ENCODE results near the gene FUT1.
A peak's percentile ranks its signal among the peaks of the same experiment; 100 is the strongest.

The FUT1 gene

DNA sequence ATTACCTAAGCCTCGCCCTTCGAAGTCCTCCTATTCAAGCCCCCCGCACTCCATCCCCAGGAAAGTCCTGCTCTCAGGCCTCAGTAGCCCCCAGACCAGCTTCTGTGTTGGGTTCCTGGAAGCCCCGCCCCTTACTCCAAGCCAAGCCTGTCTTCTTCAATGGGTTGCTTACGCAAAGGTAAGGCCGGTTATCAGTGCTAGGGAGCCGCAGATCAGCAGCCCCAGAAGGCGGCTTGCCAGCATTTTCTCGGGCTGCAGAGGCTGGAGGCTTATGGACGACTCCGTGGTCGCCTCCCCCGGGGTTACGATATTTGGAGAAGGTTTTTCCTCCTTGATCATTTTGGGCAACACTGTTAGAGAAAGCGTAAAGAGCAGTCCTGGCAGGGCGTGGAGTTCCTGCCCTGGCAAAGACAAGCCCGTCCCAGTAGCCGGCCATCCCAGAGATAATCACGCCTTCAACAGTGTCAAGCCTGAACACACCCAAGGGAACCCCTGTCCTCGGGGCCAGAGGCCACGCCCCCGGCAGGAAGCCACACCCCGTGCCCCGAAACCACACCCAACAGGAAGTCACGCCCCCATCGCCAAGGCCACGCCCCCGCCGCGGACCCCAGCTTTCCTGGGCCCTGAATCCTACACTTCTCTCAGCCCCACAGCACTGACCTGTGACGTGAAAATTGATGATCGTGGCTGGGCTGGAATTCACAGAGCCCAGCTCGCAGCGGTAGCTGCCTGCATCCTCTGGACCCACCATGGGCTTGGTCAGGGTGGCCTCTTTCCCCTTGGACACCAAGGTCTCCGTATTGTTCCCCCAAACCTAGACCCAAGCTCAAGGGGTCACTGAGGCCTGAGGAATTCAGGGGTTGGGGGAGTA lies 11.1 kb downstream of the FUT1 start:
- no peak for DNase-seq (ENCODE audit: low read depth)

DNA sequence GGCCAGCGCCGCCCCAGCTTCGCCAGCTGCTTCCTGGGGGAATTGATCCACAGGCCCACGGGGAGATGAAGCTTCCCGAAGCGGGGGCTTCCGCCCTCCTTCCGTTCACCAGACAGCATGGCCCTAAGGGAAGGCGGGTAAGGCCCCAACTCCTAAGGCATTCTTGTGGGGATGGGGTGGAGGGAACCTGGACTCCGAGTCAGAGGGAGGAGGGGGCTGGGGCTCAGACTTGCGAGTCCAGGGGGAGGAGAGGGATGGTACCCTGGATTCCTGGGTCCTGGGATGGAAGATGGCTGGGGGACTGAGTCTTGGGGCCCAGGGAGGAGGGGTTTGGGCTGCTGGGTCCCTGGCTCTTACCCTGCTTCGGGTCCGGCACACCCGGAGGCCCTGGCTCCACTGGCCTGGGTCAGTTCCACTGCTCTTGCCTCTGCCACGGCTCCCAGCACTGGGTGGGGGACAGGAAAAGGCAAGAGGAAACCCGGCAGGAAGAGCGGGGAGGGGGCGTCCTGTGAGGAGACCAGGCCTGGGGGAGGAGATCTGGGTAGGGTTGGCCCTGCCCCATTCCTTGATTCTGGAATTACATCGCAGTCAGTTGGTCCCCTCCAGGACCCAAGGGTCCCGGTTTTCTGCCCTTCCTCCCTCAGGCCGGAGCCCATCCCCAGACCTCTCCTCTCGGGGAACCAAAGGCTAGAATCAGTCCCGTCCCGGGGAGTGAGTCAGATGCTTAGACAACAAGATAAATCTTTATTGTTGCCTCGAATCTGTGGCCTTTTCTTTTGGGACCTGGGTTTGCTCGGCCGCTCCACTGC lies 12.1 kb downstream of the FUT1 start, which contains the start of gene RASIP1:
Gene RASIP1, minus strand, starts transcription at position 447 of the 809 bp plus-strand sequence. Its CDS starts 328 bp downstream, at position 119.
- no peak for DNase-seq (ENCODE audit: low read depth)

DNA sequence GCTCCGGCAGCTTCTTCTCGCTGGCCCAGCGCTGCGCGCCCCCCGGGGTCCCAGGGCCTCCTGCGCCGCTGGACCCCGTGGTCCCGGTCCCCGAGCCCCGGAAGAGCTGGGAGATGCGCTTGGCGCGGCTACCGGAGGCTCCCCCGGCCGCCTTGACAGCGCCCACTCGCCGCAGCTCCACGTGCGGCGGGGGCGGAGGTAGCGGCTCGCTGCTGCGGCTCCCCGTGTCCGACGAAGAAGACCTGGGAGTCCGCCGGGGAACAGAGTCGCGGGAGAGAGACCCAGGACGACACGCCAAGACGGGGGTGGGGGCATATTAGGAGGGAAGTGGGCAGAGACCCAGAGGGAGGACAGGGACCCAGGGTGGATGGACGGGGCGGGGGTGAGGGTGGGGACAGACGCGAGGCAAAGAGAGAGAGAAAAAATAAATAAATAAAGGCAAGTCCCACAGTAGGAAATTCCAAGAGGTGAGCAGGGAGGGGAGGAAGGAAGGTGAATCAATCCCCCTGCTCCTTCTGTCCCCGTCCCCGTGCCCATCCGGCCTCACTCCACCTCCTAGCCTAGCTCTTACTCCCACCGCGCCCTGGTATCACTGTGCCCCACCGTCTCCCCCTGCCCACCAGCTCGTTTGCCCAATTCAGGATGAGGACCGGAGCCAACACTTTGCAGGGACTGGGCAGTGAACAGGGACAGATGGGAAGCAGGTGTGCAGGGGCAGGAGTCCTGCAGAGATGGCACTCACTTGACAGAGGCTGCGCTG lies 12.9 kb downstream of the FUT1 start:
- no peak for DNase-seq (ENCODE audit: low read depth)

DNA sequence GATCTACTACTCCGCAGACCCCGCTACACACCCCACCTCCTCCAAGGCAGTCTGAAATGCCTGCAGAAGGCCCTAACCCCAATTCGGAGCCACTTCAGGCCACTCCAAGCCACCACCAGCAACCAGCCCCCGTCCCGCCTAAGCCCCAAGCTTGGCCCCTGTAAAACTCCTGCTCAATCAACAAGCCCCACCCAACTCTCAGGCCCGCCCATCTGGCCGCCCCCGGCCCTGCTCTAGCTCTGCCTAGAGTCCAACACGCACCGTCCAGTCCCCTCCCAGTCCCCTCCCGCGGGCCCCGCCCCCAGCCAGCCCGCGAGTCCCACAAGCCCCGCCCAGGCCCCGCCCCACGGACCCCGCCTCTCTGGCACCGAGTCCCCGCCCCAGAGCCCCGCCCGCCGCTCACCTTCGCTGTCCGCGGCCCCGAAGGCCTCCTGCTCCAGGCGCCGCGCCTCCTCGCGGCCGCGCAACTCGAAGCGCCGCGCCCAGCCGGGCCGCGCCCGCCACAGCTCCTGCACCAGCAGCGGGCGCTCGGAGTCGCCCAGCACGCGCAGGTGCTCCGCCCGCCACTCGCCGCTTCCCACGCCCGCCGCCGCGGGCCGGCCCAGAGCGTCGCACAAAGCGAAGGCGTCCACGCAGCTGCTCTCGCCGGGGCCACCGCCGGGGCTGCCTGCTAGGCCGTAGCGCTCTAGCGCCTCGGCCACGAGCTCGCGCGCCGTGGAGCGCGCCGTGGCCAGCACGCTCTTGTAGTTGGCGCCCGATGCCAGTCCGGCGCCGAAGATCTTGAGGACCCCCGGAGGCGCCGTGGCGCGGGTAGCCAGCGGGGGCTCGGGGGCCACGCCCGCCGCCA lies 13.7 kb downstream of the FUT1 start:
- DNase-seq (ENCODE audit: low read depth) = peak; percentile 84

- no peak for DNase-seq (ENCODE audit: low read depth)
These were observed 15.0 kb downstream of the FUT1 start for GRCh38 chr19:48737360-48737998.

- no peak for DNase-seq (ENCODE audit: low read depth)
These were observed 17.3 kb downstream of the FUT1 start for GRCh38 chr19:48735031-48735615.

- DNase-seq (ENCODE audit: low read depth) = no peak
These were observed 17.8 kb downstream of the FUT1 start for GRCh38 chr19:48734625-48735024.

GRCh38 chr19:48731452-48731851 lies 21.0 kb downstream of the FUT1 start:
- no peak for DNase-seq (ENCODE audit: low read depth)

GRCh38 chr19:48728911-48729664 lies 23.4 kb downstream of the FUT1 start:
- no peak for DNase-seq (ENCODE audit: low read depth)

- no peak for DNase-seq (ENCODE audit: low read depth)
These were observed 25.9 kb downstream of the FUT1 start for GRCh38 chr19:48726556-48726955.

DNA sequence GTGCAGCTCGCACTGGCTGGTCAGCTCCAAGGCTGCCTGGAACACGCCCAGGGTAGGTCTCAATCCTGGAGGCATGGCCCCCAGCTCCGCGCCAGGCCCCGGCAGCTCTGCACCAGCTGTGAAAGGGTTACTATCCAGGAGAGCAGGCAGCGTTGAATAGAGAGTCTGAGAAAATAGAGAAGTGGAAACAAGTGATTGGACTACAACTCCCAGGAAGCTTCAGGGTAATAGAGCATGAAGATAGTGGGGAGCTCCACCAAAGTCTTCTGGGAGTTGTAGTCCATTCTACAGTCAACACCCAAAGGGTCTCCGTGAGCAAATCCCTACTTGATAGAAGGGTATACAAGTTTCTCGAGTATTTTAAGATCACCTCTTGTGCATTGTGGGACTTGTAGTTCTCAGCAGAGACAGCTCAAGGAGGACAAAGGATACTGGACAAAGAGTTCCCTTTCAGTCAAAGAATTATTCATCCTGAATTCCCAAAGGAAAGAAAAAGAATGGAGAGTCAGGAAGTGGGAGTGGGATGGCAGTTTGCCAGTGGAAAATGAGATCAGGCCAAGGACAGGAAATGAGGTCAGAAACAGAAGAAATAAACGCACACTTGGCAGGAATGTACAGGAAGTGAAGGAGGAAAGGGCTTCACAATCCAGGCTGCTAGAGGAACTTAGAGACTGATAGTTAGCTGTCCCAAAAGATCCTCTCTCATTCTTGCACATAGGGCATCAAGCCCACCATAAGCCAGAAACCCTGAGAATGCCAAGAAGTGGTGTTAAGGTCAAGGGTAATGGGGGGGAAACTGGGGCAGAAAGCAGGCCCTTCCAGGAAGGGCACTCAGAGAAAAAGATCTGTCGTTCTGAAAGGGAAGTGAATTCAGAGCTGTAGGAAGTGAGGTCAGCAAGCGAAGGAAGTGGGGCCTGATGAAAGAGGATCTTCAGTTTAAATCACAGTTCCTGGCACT lies 27.4 kb downstream of the FUT1 start:
- no peak for DNase-seq (ENCODE audit: low read depth)

DNA sequence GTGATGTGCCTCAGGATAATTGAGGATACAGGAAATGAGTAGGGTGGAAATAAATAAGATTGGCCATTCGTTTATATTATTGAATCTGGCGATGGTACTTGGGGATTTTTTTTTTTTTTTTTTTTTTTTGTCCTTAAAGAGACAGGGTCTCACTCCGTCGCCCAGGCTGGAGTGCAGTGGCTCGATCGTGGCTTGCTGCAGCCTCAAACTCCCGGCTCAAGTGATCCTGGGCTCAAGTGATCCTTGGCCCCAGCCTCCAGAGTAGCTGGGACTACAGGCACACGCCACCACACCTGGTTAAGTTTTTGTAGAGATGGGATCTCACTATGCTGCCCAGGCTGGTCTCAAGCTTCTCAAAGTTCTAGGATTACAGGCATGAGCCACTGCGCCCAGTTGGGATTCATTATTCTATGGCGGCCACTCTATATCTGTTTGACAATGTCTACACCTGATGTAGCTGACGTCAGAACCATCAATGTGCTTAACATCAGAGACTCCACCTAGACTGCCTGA lies 30.2 kb downstream of the FUT1 start:
- no peak for DNase-seq (ENCODE audit: low read depth)

DNA sequence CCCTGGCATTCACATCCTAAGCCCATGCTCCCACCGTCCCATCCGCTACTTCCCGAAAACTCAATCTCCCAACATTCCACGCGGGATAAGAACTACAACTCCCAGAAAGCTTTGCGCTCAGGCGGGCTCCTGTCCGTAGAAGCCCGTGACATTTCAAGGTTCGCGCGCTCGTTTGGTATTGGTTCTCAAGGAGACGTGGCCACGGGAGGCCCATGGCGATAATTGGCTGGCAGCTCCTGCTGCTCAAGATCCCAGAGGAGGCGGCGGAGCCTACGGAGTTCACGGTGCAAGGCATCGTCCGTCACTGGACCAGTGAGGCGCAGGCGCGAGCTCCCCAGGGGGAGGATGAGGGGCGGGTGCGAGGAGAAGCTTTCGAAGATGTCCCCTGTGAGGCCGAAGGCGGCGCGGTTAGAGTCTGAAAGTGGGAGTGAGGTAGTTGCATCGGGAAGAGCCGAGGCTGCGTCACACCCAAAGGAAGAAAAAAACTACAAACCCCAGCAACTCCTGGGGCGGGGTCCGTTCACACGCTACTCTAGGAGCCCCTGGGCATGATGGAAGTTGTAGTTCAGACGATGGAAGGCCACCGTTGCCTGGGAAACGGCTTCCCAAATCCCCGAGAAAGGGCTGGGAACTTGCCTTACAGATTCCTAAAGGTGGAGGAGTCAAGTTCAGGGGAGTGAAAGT lies 31.7 kb downstream of the FUT1 start:
- DNase-seq (ENCODE audit: low read depth) = peak; percentile 73

DNA sequence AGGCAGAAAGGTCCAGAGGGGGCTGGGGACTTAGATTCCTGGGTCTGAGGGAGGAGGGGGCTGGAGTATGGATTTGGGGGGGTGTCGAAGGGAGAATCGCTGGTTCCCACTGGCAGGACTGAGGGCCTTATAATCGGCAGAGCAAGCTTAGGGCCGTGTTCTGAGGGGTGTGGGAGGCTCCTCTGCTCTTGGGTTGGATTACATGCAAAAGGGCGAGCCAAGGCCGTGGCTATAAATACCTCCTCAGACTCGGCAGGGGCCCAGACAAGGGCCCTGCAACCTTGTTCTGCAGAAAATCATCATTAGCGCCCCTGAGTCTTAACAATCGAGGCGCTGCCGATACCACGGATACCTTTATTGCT lies 32.2 kb downstream of the FUT1 start:
- no peak for DNase-seq (ENCODE audit: low read depth)

DNA sequence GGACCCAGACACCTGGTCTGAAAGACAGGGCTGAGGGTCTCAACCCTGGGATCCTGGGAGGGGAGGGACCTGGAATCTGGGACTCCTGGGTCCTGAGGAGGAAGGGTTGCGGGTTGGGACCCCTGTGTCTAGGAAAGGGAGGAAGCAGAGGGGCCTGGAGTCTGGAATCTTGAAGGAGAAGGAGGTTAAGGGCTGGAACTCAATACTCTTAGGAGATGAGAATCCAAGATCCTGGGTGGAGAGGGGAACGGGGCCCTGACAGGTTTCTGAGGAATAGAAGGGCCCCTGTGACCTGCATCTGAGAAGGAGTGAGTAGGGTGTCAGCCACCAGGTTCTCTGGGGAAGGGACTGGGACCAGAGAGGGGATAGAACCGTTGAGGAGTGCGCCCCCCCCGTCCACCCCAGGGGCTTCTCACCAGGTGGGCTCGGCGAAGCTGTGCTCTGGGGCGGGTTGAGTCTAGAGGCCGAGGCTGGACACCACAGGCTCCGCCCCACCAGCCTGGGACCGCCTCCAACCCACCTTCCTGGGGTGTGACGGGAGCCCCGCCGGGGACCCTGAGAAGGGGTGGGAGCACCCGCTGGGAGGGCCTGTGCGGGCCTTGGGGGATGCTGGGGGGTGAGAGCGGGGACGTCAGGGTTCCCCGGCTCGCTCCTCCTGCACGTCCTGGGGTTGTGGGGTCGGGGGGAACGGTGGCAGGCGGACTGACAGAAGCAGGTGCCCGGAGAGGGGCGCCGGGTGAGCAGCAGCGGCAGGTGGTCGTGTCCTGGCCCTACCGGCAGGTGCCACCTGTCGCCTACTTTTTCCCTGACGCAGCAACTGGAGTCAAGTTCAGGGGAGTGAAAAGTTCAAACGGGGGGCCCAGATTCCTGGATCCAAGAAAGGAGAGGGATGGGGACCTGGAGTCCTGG lies 32.9 kb downstream of the FUT1 start, which contains the start of gene MAMSTR:
Gene MAMSTR, minus strand, starts transcription at position 463 of the 909 bp plus-strand sequence. CDS start 694 bp downstream, outside the sequence.
- no peak for DNase-seq (ENCODE audit: low read depth)

GRCh38 chr19:48718711-48719231 lies 33.7 kb downstream of the FUT1 start:
- no peak for DNase-seq (ENCODE audit: low read depth)
